WTC11 (cell line): ENCODE measurements around the gene CENPX.

ENCODE experiments used
- CTCF ChIP-seq: fragments of 200-600 bp; IDR thresholded peaks from 2 replicates; pipeline ENCODE4 v1.8.0; 2022; ENCODE audit warnings: antibody characterized with exemption
- E2F1 ChIP-seq: sonication (generic); formaldehyde crosslinking; IDR thresholded peaks from 2 replicates; pipeline ENCODE4 v1.8.0; 2022; ENCODE audit warnings: mild to moderate bottlenecking, missing genetic modification reagents
- ESRRA ChIP-seq: sonication (generic); formaldehyde crosslinking; IDR thresholded peaks from 2 replicates; pipeline ENCODE4 v1.8.1; 2022; ENCODE audit warnings: mild to moderate bottlenecking, missing genetic modification reagents, borderline replicate concordance
- FOXJ3 ChIP-seq: sonication (generic); formaldehyde crosslinking; IDR thresholded peaks from 2 replicates; pipeline ENCODE4 v1.9.0; 2021; ENCODE audit warnings: missing genetic modification reagents, mild to moderate bottlenecking, borderline replicate concordance
- FOXK1 ChIP-seq: sonication (generic); formaldehyde crosslinking; IDR thresholded peaks from 2 replicates; pipeline ENCODE4 v1.8.0; 2022; ENCODE audit warnings: mild to moderate bottlenecking, moderate library complexity, missing genetic modification reagents
- FOXP4 ChIP-seq: sonication (generic); formaldehyde crosslinking; IDR thresholded peaks from 2 replicates; pipeline ENCODE4 v1.8.0; 2022; ENCODE audit warnings: mild to moderate bottlenecking, missing genetic modification reagents
- MAX ChIP-seq: sonication (generic); formaldehyde crosslinking; IDR thresholded peaks from 2 replicates; pipeline ENCODE4 v1.8.0; 2022; ENCODE audit warnings: mild to moderate bottlenecking, missing genetic modification reagents
- PREB ChIP-seq: sonication (generic); formaldehyde crosslinking; IDR thresholded peaks from 2 replicates; pipeline ENCODE4 v1.8.1; 2022; ENCODE audit warnings: mild to moderate bottlenecking, missing genetic modification reagents, moderate library complexity, borderline replicate concordance
- RELA ChIP-seq: sonication (generic); formaldehyde crosslinking; IDR thresholded peaks from 2 replicates; pipeline ENCODE4 v1.8.1; 2022; ENCODE audit warnings: missing genetic modification reagents, mild to moderate bottlenecking, borderline replicate concordance
- ZBTB21 ChIP-seq: sonication (generic); formaldehyde crosslinking; IDR thresholded peaks from 2 replicates; pipeline ENCODE4 v1.8.1; 2023; ENCODE audit warnings: mild to moderate bottlenecking, missing genetic modification reagents, borderline replicate concordance

GRCh38 chr17:81998691-81999438 lies 23.8 kb downstream of the CENPX start:
- TF ChIP-seq CTCF (no peak), PREB (CRISPR knock-in tag) (no peak), FOXP4 (CRISPR knock-in tag) (no peak), FOXK1 (CRISPR knock-in tag) (no peak), ESRRA (CRISPR knock-in tag) (no peak), E2F1 (CRISPR knock-in tag) (no peak), MAX (CRISPR knock-in tag) (no peak), ZBTB21 (CRISPR knock-in tag) (no peak), RELA (CRISPR knock-in tag) (no peak), FOXJ3 (no peak)
